ENCODE measurements around the gene TMEM254.

DNA sequence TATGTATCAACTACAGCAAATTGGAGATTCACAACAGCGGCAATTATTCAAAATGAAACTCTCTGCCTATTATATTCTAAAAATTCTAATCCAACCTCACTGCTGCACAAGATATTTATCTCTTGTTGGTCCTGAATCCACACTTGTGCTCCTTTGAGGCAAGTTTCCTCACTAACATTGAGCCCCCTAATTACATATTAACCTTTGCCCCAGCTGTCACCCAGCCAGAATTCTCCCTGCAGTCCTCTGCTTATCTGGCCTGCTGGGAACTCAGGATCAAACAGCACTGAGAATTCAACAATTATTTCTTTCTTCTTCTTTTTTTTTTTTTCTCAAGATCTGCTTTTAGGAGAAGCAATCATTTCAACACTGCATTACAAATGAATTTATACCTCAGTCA is 32.5 kb downstream of the TMEM254 start:
- TF ChIP-seq, protein P1, sequence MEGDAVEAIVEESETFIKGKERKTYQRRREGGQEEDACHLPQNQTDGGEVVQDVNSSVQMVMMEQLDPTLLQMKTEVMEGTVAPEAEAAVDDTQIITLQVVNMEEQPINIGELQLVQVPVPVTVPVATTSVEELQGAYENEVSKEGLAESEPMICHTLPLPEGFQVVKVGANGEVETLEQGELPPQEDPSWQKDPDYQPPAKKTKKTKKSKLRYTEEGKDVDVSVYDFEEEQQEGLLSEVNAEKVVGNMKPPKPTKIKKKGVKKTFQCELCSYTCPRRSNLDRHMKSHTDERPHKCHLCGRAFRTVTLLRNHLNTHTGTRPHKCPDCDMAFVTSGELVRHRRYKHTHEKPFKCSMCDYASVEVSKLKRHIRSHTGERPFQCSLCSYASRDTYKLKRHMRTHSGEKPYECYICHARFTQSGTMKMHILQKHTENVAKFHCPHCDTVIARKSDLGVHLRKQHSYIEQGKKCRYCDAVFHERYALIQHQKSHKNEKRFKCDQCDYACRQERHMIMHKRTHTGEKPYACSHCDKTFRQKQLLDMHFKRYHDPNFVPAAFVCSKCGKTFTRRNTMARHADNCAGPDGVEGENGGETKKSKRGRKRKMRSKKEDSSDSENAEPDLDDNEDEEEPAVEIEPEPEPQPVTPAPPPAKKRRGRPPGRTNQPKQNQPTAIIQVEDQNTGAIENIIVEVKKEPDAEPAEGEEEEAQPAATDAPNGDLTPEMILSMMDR (conservative IDR thresholded peaks at IDR 0.05; ENCODE audit: low read length) = no peak
- TF ChIP-seq EZH2phosphoT487 (IDR thresholded peaks at IDR 0.05; ENCODE audit: borderline replicate concordance) = no peak
